ENCODE results near the gene CACNB3.

DNA sequence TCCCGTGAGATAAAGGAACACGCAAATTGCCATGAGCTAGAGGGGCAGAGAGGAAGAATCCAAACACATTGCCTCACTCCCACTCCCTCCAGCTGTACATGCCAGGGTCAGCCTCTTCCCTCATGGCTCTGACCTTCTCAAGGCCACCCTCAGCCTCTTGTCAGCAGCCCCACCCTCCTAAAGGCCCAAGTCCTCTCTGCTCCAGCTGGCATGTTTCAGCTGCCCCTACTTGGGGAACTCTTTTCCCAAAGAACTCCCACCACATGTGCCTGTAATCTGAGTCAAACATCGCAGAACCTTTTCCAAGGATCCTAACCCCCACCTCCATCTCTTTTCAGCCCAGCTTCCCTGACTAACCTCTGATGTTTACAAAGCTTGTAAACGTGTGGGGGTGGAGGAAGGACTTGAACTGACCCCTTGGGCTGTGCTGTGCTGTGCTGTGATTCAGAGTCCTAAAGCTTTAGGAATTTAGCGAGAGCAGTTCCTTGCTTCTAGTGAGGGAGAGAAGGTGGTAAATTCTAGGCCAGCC lies 7.3 kb upstream of the CACNB3 start:
- TF ChIP-seq, protein P1, sequence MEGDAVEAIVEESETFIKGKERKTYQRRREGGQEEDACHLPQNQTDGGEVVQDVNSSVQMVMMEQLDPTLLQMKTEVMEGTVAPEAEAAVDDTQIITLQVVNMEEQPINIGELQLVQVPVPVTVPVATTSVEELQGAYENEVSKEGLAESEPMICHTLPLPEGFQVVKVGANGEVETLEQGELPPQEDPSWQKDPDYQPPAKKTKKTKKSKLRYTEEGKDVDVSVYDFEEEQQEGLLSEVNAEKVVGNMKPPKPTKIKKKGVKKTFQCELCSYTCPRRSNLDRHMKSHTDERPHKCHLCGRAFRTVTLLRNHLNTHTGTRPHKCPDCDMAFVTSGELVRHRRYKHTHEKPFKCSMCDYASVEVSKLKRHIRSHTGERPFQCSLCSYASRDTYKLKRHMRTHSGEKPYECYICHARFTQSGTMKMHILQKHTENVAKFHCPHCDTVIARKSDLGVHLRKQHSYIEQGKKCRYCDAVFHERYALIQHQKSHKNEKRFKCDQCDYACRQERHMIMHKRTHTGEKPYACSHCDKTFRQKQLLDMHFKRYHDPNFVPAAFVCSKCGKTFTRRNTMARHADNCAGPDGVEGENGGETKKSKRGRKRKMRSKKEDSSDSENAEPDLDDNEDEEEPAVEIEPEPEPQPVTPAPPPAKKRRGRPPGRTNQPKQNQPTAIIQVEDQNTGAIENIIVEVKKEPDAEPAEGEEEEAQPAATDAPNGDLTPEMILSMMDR (IDR thresholded peaks at IDR 0.05) = no peak
- no peak for TF ChIP-seq POLR2A (IDR thresholded peaks at IDR 0.05)
